HepG2 (cell line): Measurements from ENCODE around the gene TSNAXIP1. TPM values are rescaled to one million over a fixed set of nuclear protein-coding genes. Genes with fewer than 3 reads are reported as not detected.

ENCODE experiments used
- AHR ChIP-seq: IDR thresholded peaks from 2 replicates; pipeline ENCODE4 v1.6.1; 2018; ENCODE audit warnings: missing genetic modification reagents, missing compliant biosample characterization
- CBX5 ChIP-seq: sonication (generic); formaldehyde crosslinking; IDR thresholded peaks from 2 replicates; pipeline ENCODE4 v1.4.0; 2020; ENCODE audit warnings: missing genetic modification reagents, borderline replicate concordance
- CCDC6 ChIP-seq: sonication (generic); formaldehyde crosslinking; IDR thresholded peaks from 2 replicates; pipeline ENCODE4 v1.8.1; 2022; ENCODE audit warnings: mild to moderate bottlenecking, missing genetic modification reagents, moderate library complexity
- CSRNP2 ChIP-seq: sonication (generic); formaldehyde crosslinking; conservative IDR thresholded peaks from 2 replicates; pipeline ENCODE4 v1.8.0; 2022; ENCODE audit warnings: low read depth, missing genetic modification reagents
- DZIP1 ChIP-seq: sonication (generic); formaldehyde crosslinking; IDR thresholded peaks from 2 replicates; pipeline ENCODE4 v1.5.0; 2020; ENCODE audit warnings: mild to moderate bottlenecking, missing genetic modification reagents
- GATA4 ChIP-seq: sonication (generic); IDR thresholded peaks from 2 replicates; pipeline ENCODE4 v1.6.1; 2016; ENCODE audit warnings: antibody characterized with exemption, low read depth, borderline replicate concordance
- MATR3 ChIP-seq: sonication (generic); formaldehyde crosslinking; IDR thresholded peaks from 2 replicates; pipeline ENCODE4 v1.4.0; 2020; ENCODE audit warnings: missing genetic modification reagents
- NR2C2 ChIP-seq: sonication (generic); formaldehyde crosslinking; IDR thresholded peaks from 2 replicates; pipeline ENCODE4 v1.4.0; 2020; ENCODE audit warnings: missing genetic modification reagents, mild to moderate bottlenecking, moderate library complexity, borderline replicate concordance
- U2AF1 ChIP-seq: fragments of 200-400 bp; formaldehyde crosslinking; optimal IDR thresholded peaks from 2 replicates; pipeline ENCODE3; 2017; ENCODE audit warnings: mild to moderate bottlenecking, low read depth, low read length
- WIZ ChIP-seq: sonication (generic); formaldehyde crosslinking; IDR thresholded peaks from 2 replicates; pipeline ENCODE4 v1.5.1; 2020; ENCODE audit warnings: mild to moderate bottlenecking, missing genetic modification reagents
- ZIK1 ChIP-seq: sonication (generic); formaldehyde crosslinking; IDR thresholded peaks from 2 replicates; pipeline ENCODE4 v1.5.0; 2020; ENCODE audit warnings: mild to moderate bottlenecking, low read depth, missing genetic modification reagents, borderline replicate concordance
- ZNF18 ChIP-seq: sonication (generic); formaldehyde crosslinking; IDR thresholded peaks from 2 replicates; pipeline ENCODE4 v1.8.0; 2022; ENCODE audit warnings: mild to moderate bottlenecking, missing genetic modification reagents; ENCODE audit not compliant: insufficient replicate concordance
- ZNF280D ChIP-seq: sonication (generic); formaldehyde crosslinking; IDR thresholded peaks from 2 replicates; pipeline ENCODE4 v1.5.1; 2020; ENCODE audit warnings: mild to moderate bottlenecking, missing genetic modification reagents
- ZNF562 ChIP-seq: sonication (generic); formaldehyde crosslinking; IDR thresholded peaks from 2 replicates; pipeline ENCODE4 v1.8.0; 2022; ENCODE audit warnings: missing genetic modification reagents, borderline replicate concordance
- ZNF761 ChIP-seq: sonication (generic); formaldehyde crosslinking; conservative IDR thresholded peaks from 2 replicates; pipeline ENCODE4 v1.4.0; 2020; ENCODE audit warnings: mild to moderate bottlenecking, missing genetic modification reagents
- ZNF790 ChIP-seq: sonication (generic); formaldehyde crosslinking; IDR thresholded peaks from 2 replicates; pipeline ENCODE4 v1.8.0; 2022; ENCODE audit warnings: missing genetic modification reagents, mild to moderate bottlenecking, borderline replicate concordance
- ZSCAN30 ChIP-seq: sonication (generic); formaldehyde crosslinking; IDR thresholded peaks from 2 replicates; pipeline ENCODE4 v1.5.0; 2020; ENCODE audit warnings: mild to moderate bottlenecking, missing genetic modification reagents
- ZSCAN9 ChIP-seq: IDR thresholded peaks from 2 replicates; pipeline ENCODE4 v1.6.1; 2016; ENCODE audit warnings: borderline replicate concordance
- polyA plus RNA-seq, 8 experiments: library from polyadenylated mRNA; depleted of rRNA in 3 of 8; stranded (reverse) in 7 of 8; unstranded in 1 of 8; fragments of >200 nt; fragmentation: Illumina TruSeq in 4 of 8; extraction: Trizol in 4 of 8; gene quantifications; 2 replicates each; pipeline versions ENCODE4 v1.2.1 to v1.2.3, GENCODE V29; 2011 to 2016; ENCODE audit warnings: low read depth in 4 of 8, missing spikeins in 1 of 8, mixed read lengths in 1 of 8; ENCODE audit not compliant: insufficient read depth in 1 of 8
- total RNA-seq, 5 experiments: library from RNA; depleted of rRNA; stranded (reverse); fragments of >200 nt; fragmentation: Illumina TruSeq; extraction: Trizol; gene quantifications; 2 replicates each; pipeline ENCODE4 v1.2.3, GENCODE V29; 2016; ENCODE audit warnings: low read depth in 1 of 5

Gene TSNAXIP1
- total and polyA plus RNA-seq, 2 of the 13 experiments (the other 11 are each of a cell fraction or from before 2014, with no cell fraction given): 0.37 to 0.86 TPM

- TF ChIP-seq ZNF790 (CRISPR knock-in tag): peak; percentile 48; the same call in 1 of the 2 replicates
- no peak for TF ChIP-seq ZSCAN9
- TF ChIP-seq CBX5 (CRISPR knock-in tag): peak; percentile 80; the same call in 1 of the 2 replicates
- peak; percentile 83 for TF ChIP-seq CCDC6 (CRISPR knock-in tag)
- TF ChIP-seq NR2C2 (CRISPR knock-in tag): peak; percentile 96
- TF ChIP-seq AHR (CRISPR knock-in tag): peak; percentile 86
- no peak for TF ChIP-seq ZNF562 (CRISPR knock-in tag)
- TF ChIP-seq ZIK1 (CRISPR knock-in tag): peak; percentile 11; the same call in 1 of the 2 replicates
- TF ChIP-seq ZNF761 (CRISPR knock-in tag): peak; percentile 69
- TF ChIP-seq WIZ (CRISPR knock-in tag): peak; percentile 71; the same call in 1 of the 2 replicates
- no peak for TF ChIP-seq DZIP1
- peak; percentile 6 for TF ChIP-seq ZNF18 (CRISPR knock-in tag)
- TF ChIP-seq CSRNP2 (CRISPR knock-in tag): no peak
- peak; percentile 60 for TF ChIP-seq U2AF1
- peak; percentile 75 for TF ChIP-seq GATA4
- peak; percentile 77; the same call in 1 of the 2 replicates for TF ChIP-seq ZNF280D (CRISPR knock-in tag)
- no peak for TF ChIP-seq MATR3 (CRISPR knock-in tag)
- TF ChIP-seq ZSCAN30 (CRISPR knock-in tag): peak; percentile 91
Observed at GRCh38 chr16:67846320-67847063, 39.8 kb downstream of the TSNAXIP1 start, which contains the start of gene NUTF2 (continued).
